Right atrium auricular region (tissue), 2 donors: ENCODE measurements around the gene FRY. TPM values are rescaled to one million over a fixed set of nuclear protein-coding genes. Genes with fewer than 3 reads are reported as not detected.
"Not testable (repeated sequence)": the region's sequence is repeated elsewhere in the genome, so short reads cannot be mapped to it uniquely, and the experiment has no call there.

Experiments used
- DNase-seq: peaks from one replicate; pipeline ENCODE4 v3.0.0-alpha.2; 2019; ENCODE audit warnings: low spot score
- H3K27ac ChIP-seq, 2 donors: fragments of 200-600 bp; sonication (generic); 1 replicate in 1 of 2; 2 replicates in 1 of 2; pipeline ENCODE4 v1.5.1; 2016 to 2019
- H3K27me3 ChIP-seq, 2 donors: fragments of 200-600 bp; sonication (generic); one replicate each; pipeline versions ENCODE4 v1.5.1 to v1.6.0; 2017 to 2019
- H3K36me3 ChIP-seq: fragments of 200-600 bp; sonication (generic); one replicate; pipeline ENCODE4 v1.5.1; 2016
- H3K4me1 ChIP-seq, 2 donors: fragments of 200-600 bp; sonication (generic); one replicate each; pipeline versions ENCODE4 v1.5.1 to v1.6.0; 2017 to 2019
- H3K4me3 ChIP-seq, 2 donors: fragments of 200-600 bp; sonication (generic); 1 replicate in 1 of 2; 2 replicates in 1 of 2; pipeline ENCODE4 v1.5.1; 2017 to 2019; ENCODE audit warnings: mild to moderate bottlenecking in 1 of 2, moderate library complexity in 1 of 2
- H3K9me3 ChIP-seq, 2 donors: fragments of 200-600 bp; sonication (generic); one replicate each; pipeline ENCODE4 v1.5.1; 2019
- total RNA-seq, 2 donors: library from RNA; depleted of rRNA; stranded (reverse); fragments of >200 nt; gene quantifications; one replicate each; pipeline ENCODE4 v1.1.0, GENCODE V29; 2016
- TF ChIP-seq, protein P1 (sequence below), 2 donors: fragments of 200-600 bp; sonication (generic); IDR thresholded peaks; one replicate each; pipeline ENCODE4 v1.5.1; 2019; ENCODE audit warnings: antibody characterized with exemption in 2 of 2

The FRY gene
- total RNA-seq, 2 donors from 2014 or later: 94.8 to 183 TPM

DNA sequence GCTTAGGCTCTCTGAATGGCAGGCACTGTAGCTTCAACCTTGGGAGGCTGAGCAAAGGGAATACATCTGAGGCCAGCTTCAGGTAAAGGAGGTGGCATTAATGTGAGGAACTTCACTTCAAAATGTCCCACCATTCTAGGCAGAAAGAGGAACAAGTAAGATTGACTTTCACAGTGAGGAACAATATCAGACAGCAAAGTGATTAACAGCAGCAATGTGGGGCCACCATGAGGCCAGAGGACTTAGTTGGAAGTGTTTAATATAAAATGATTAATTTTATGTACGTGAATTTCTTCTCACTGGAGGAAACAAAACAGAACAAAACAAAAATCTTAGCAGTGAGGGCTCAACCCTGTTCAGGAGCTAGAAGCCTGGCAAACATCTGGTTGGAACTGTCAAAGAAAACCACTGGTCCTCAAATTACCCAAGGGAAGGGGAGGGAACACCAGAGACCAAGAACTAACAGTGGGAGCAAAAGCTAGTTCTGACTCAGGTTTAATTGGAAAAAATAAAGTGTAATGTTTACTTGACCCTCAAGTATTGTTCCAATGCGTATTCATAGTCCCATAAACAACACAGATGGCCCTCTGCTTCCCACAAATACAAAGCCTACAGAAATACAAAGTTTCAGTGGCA, 43.9 kb upstream of the FRY start:
- Histone ChIP-seq H3K9me3 (no peaks in the 10 kb centered on the region), H3K27ac (no peak overlapping the region), H3K36me3 (no peaks in the 10 kb centered on the region), H3K4me3 (no peak overlapping the region), H3K27me3 (no peaks in the 10 kb centered on the region), H3K4me1 (peaks cover 0 to 3% of the 10 kb centered on the region in 2 donors)
- DNase-seq: no peak
- TF ChIP-seq, protein P1, sequence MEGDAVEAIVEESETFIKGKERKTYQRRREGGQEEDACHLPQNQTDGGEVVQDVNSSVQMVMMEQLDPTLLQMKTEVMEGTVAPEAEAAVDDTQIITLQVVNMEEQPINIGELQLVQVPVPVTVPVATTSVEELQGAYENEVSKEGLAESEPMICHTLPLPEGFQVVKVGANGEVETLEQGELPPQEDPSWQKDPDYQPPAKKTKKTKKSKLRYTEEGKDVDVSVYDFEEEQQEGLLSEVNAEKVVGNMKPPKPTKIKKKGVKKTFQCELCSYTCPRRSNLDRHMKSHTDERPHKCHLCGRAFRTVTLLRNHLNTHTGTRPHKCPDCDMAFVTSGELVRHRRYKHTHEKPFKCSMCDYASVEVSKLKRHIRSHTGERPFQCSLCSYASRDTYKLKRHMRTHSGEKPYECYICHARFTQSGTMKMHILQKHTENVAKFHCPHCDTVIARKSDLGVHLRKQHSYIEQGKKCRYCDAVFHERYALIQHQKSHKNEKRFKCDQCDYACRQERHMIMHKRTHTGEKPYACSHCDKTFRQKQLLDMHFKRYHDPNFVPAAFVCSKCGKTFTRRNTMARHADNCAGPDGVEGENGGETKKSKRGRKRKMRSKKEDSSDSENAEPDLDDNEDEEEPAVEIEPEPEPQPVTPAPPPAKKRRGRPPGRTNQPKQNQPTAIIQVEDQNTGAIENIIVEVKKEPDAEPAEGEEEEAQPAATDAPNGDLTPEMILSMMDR (IDR thresholded peaks at IDR 0.05): no peak

DNA sequence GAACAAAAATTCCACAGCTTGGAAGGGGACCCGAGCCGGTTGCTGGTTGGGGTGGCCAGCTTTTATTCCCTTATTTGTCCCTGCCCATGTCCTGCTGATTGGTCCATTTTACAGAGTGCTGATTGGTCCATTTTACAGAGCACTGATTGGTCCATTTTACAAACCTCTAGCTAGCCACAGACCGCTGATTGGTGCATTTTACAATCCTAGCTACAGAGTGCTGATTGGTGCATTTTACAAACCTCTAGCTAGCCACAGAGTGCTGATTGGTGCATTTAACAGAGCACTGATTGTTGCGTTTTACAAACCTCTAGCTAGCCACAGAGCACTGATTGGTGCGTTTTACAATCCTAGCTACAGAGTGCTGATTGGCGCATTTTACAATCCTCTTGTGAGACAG, 37.2 kb upstream of the FRY start:
- H3K36me3 ChIP-seq, H3K9me3 ChIP-seq, H3K4me3 ChIP-seq, H3K27me3 ChIP-seq, DNase-seq, H3K27ac ChIP-seq: not testable (repeated sequence)
- H3K4me1 ChIP-seq: peaks cover 0 to 11% of the 10 kb centered on the region in 2 donors

DNA sequence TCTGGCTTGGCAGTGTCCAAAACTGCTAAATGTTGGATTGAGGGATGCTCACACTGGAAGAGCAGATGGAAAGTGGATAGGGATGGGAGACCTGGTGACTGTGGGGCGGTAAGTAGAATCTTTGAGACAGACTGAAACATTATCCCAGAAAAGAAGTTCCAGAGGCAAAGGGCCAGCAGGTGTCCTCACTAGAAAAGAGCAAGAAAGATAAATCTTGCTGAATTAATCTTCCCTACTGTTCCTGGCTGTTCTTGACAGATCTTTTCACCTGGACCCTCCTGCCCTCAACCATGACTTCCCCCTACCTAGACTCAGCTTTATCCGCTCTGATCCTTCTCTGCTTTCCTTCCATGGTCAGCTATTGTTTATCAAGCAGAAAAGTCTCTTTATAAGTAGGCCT, 35.0 kb upstream of the FRY start:
- Histone ChIP-seq H3K27ac (no peak overlapping the region), H3K9me3 (no peaks in the 10 kb centered on the region), H3K36me3 (no peaks in the 10 kb centered on the region), H3K27me3 (no peaks in the 10 kb centered on the region), H3K4me1 (peaks cover 0 to 11% of the 10 kb centered on the region in 2 donors), H3K4me3 (no peak overlapping the region)
- DNase-seq: no peak
- TF ChIP-seq, protein P1 (IDR thresholded peaks at IDR 0.05): no peak

DNA sequence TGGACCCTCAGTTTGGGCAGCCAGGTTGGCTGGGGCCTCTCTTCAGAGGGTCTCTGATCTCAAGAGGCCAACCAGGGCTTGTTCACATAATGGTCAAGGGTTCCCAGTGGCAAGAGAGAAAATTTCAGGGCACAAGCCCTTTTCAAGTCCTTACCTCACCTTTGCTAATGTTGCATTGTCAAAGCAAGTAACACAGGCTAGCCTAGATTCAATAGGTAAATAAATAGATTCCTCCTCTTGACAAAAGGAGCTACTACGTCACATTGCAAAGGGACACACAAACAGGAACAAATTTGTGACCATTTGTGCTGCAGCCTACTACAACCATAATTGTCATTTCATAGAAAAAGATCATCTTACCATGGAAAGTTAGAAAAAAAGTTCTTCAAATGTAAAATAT, 33.9 kb upstream of the FRY start:
- TF ChIP-seq, protein P1 (IDR thresholded peaks at IDR 0.05): no peak
- no peaks in the 10 kb centered on the region for H3K27me3 ChIP-seq
- peak overlapping the region; percentile 16 to 28 for H3K27ac ChIP-seq
- DNase-seq: no peak
- no peaks in the 10 kb centered on the region for H3K36me3 ChIP-seq
- peaks cover 0 to 11% of the 10 kb centered on the region in 2 donors for H3K4me1 ChIP-seq
- H3K9me3 ChIP-seq: no peaks in the 10 kb centered on the region
- H3K4me3 ChIP-seq: no peak overlapping the region

DNA sequence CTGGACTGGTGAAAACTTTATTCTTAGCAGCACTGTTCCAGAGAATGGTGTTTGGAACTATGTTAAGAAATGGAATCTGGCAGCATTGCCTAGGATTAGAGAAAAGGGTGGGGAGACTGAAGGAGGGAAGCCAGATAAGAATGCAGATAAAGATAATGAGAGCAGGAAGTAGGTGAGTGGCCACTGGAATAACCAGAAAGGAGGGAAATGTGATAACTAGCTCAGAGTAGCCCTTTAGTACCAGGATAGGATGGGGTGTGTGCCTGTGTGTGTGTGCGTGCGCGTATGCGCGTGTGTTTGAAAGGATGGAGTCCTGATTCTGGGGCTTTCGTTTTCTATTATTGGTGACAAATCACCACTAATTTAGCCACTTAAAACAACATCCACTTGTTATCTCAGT, 33.4 kb upstream of the FRY start:
- TF ChIP-seq, protein P1 (IDR thresholded peaks at IDR 0.05): no peak
- H3K36me3 ChIP-seq: no peaks in the 10 kb centered on the region
- DNase-seq: no peak
- H3K27me3 ChIP-seq: no peaks in the 10 kb centered on the region
- no peak overlapping the region for H3K4me3 ChIP-seq
- H3K9me3 ChIP-seq: no peaks in the 10 kb centered on the region
- H3K4me1 ChIP-seq: peaks cover 0 to 11% of the 10 kb centered on the region in 2 donors
- peak overlapping the region in 1 of 2 donors; percentile 28 for H3K27ac ChIP-seq

DNA sequence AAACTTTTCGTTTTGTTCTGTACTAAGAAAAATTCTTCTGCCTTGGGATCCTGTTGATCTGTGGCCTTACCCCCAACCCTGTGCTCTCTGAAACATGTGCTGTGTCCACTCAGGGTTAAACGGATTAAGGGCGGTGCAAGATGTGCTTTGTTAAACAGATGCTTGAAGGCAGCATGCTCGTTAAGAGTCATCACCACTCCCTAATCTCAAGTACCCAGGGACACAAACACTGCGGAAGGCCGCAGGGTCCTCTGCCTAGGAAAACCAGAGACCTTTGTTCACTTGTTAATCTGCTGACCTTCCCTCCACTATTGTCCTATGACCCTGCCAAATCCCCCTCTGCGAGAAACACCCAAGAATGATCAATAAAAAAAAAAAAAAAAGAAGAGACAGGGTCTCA, 30.8 kb upstream of the FRY start:
- DNase-seq, H3K36me3 ChIP-seq, H3K9me3 ChIP-seq, H3K27me3 ChIP-seq, H3K4me3 ChIP-seq: not testable (repeated sequence)
- Histone ChIP-seq H3K27ac (peak overlapping the region in 1 of 2 donors; percentile 39), H3K4me1 (peaks cover 0 to 20% of the 10 kb centered on the region in 2 donors)

DNA sequence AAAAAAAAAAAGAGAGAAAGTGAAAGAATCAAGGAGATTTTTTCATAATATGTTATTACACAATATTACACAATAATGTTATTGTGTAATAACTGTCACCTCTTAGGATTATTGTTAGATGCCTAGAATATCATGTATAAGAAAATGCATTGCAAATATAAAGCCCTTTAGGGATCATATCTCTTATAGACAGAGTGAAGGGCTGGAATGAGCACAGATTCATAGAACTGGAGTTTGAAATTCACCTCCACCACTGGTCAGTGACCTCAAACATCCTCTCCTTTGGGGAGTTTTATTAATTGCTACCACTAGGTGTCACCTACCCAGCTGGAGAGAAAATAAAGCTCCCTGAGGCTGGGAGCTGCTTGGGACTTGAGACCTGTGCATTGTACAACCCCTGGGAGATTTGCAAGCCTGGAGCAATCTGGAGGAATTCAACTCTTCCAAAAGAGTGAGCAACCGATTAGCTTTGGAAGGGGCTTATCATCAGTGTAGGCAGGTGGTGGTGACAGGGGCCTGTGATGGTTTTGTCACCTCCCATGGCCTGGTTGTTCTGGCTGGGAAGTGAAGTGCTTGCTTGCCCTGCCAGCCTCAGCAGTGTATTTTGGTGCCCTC, 30.3 kb upstream of the FRY start:
- Histone ChIP-seq H3K36me3 (no peaks in the 10 kb centered on the region), H3K9me3 (no peaks in the 10 kb centered on the region), H3K4me3 (no peak overlapping the region), H3K27ac (peak overlapping the region; percentile 39 to 41), H3K4me1 (peaks cover 0 to 20% of the 10 kb centered on the region in 2 donors), H3K27me3 (no peaks in the 10 kb centered on the region)
- TF ChIP-seq, protein P1 (IDR thresholded peaks at IDR 0.05): peak; percentile 54 to 68
- no peak for DNase-seq
